Thyroid gland (tissue), 4 donors: ENCODE results near the gene ONECUT3. TPM values are rescaled to one million over a fixed set of nuclear protein-coding genes. Genes with fewer than 3 reads are reported as not detected.

Source experiments
- DNase-seq, 2 donors: peaks; one replicate each; pipeline ENCODE4 v3.0.0-alpha.2; 2019
- H3K27ac ChIP-seq, 3 donors: fragments of 200-600 bp; sonication (generic); 1 replicate in 2 of 3; 2 replicates in 1 of 3; pipeline ENCODE4 v1.5.1; 2016 to 2019; ENCODE audit warnings: mild to moderate bottlenecking in 1 of 3, moderate library complexity in 1 of 3
- H3K27me3 ChIP-seq: fragments of 200-600 bp; sonication (generic); one replicate; pipeline ENCODE4 v1.5.1; 2019
- H3K36me3 ChIP-seq, 2 donors: fragments of 200-600 bp; sonication (generic); one replicate each; pipeline ENCODE4 v1.5.1; 2016 to 2019
- H3K4me1 ChIP-seq, 2 donors: fragments of 200-600 bp; sonication (generic); one replicate each; pipeline ENCODE4 v1.5.1; 2017 to 2019
- H3K4me3 ChIP-seq, 3 donors: fragments of 200-600 bp; sonication (generic); replicated peaks in 1 of 3; 1 replicate in 2 of 3; 2 replicates in 1 of 3; pipeline ENCODE4 v1.5.1; 2016; ENCODE audit warnings: mild to moderate bottlenecking in 1 of 3
- H3K9me3 ChIP-seq: fragments of 200-600 bp; sonication (generic); one replicate; pipeline ENCODE4 v1.5.1; 2017
- POLR2A ChIP-seq, 2 donors: fragments of 450-650 bp; IDR thresholded peaks; one replicate each; pipeline ENCODE4 v1.6.1; 2017; ENCODE audit warnings: antibody characterized with exemption in 2 of 2, mild to moderate bottlenecking in 2 of 2, moderate library complexity in 1 of 2
- WGBS, 2 donors: methylation state at CpG; one replicate each; pipeline ENCODE4 v1.1.5; 2017; 5-methylcytosine and 5-hydroxymethylcytosine counted together
- intact Hi-C: fragments of 100-400 bp; cut with DNase I; formaldehyde crosslinking; loops from one replicate; pipeline ENCODE4 v1.15.1; 2023
- total RNA-seq, 4 donors: library from RNA; depleted of rRNA; stranded (reverse); fragments of >200 nt; gene quantifications; one replicate each; pipeline ENCODE4 v1.2.3, GENCODE V29; 2016
- TF ChIP-seq, protein P1 (sequence below), 6 experiments: fragments of 200-600 bp in 3 of 6; fragments of 450-650 bp in 3 of 6; sonication (generic) in 3 of 6; IDR thresholded peaks; one replicate each; pipeline ENCODE4 v1.5.1; 2016 to 2019; ENCODE audit warnings: antibody characterized with exemption in 6 of 6, mild to moderate bottlenecking in 2 of 6, inconsistent platforms in 1 of 6, moderate library complexity in 1 of 6

Gene ONECUT3
- total RNA-seq, 4 donors from 2014 or later: not detected

- Histone ChIP-seq H3K27ac (no peak overlapping the region), H3K9me3 (no peaks in the 10 kb centered on the region), H3K27me3 (peaks cover 47% of the 10 kb centered on the region), H3K4me1 (peaks cover 0 to 12% of the 10 kb centered on the region in 2 donors), H3K36me3 (no peaks in the 10 kb centered on the region), H3K4me3 (no peak overlapping the region)
- TF ChIP-seq, protein P1, sequence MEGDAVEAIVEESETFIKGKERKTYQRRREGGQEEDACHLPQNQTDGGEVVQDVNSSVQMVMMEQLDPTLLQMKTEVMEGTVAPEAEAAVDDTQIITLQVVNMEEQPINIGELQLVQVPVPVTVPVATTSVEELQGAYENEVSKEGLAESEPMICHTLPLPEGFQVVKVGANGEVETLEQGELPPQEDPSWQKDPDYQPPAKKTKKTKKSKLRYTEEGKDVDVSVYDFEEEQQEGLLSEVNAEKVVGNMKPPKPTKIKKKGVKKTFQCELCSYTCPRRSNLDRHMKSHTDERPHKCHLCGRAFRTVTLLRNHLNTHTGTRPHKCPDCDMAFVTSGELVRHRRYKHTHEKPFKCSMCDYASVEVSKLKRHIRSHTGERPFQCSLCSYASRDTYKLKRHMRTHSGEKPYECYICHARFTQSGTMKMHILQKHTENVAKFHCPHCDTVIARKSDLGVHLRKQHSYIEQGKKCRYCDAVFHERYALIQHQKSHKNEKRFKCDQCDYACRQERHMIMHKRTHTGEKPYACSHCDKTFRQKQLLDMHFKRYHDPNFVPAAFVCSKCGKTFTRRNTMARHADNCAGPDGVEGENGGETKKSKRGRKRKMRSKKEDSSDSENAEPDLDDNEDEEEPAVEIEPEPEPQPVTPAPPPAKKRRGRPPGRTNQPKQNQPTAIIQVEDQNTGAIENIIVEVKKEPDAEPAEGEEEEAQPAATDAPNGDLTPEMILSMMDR (IDR thresholded peaks at IDR 0.05): no peak
- TF ChIP-seq POLR2A (IDR thresholded peaks at IDR 0.05): no peak
- no CpG with 5 or more reads among the region's 105 CpGs for WGBS, 2 donors
- intact Hi-C loops: no loop called here
- no peak for DNase-seq
Measured at GRCh38 chr19:1754018-1754635, 821 bp downstream of the ONECUT3 start.

- H3K4me1 ChIP-seq: peaks cover 0 to 5% of the 10 kb centered on the region in 2 donors
- intact Hi-C loops: no loop called here
Measured at GRCh38 chr19:1754636-1755466, 1.5 kb downstream of the ONECUT3 start.

GRCh38 chr19:1755467-1756171 lies 2.3 kb downstream of the ONECUT3 start:
- Histone ChIP-seq H3K27ac (no peak overlapping the region), H3K27me3 (peaks cover 41% of the 10 kb centered on the region), H3K36me3 (no peaks in the 10 kb centered on the region), H3K9me3 (no peaks in the 10 kb centered on the region), H3K4me3 (no peak overlapping the region), H3K4me1 (no peaks in the 10 kb centered on the region)
- intact Hi-C loops: no loop called here
- 1 to 4% methylated on average over 26 to 42 of the region's 43 CpGs for WGBS, 2 donors
- no peak for DNase-seq
- no peak for TF ChIP-seq POLR2A (IDR thresholded peaks at IDR 0.05)
- TF ChIP-seq, protein P1 (IDR thresholded peaks at IDR 0.05): no peak

More at GRCh38 chr19:1754636-1755466, 1.5 kb downstream of the ONECUT3 start:
- 0 to 2% methylated on average over 5 to 29 of the region's 80 CpGs for WGBS, 2 donors
- Histone ChIP-seq H3K4me3 (no peak overlapping the region), H3K36me3 (no peaks in the 10 kb centered on the region), H3K27ac (no peak overlapping the region), H3K9me3 (no peaks in the 10 kb centered on the region), H3K27me3 (peaks cover 47% of the 10 kb centered on the region)
- no peak for TF ChIP-seq POLR2A (IDR thresholded peaks at IDR 0.05)
- TF ChIP-seq, protein P1 (IDR thresholded peaks at IDR 0.05): no peak
- no peak for DNase-seq

DNA sequence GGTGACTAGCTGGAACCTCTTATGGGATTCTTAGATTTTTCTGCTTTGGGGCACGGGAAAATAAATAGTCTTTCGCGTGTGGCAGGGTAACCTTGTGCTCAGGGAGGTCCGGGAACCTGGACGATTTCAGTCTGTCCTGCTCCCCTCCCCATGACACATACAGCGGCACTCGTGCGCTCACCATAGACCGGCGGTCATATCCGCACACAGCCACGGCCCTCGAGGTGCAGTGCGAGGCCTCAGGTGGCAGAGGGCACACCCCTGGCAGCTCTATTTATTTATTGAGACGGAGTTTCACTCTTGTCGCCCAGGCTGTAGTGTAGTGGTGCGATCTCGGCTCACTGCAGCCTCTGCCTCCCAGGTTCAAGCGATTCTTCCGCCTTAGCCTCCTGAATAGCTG lies 3.0 kb downstream of the ONECUT3 start:
- no peak overlapping the region for H3K27ac ChIP-seq
- WGBS, 2 donors: 6 to 9% methylated on average over 7 to 20 of the region's 20 CpGs
- no peaks in the 10 kb centered on the region for H3K36me3 ChIP-seq
- intact Hi-C loops: no loop called here
- H3K4me1 ChIP-seq: no peaks in the 10 kb centered on the region
- no peak for TF ChIP-seq POLR2A (IDR thresholded peaks at IDR 0.05)
- TF ChIP-seq, protein P1 (IDR thresholded peaks at IDR 0.05): no peak
- DNase-seq: no peak
- no peak overlapping the region for H3K4me3 ChIP-seq
- no peaks in the 10 kb centered on the region for H3K9me3 ChIP-seq
- H3K27me3 ChIP-seq: peaks cover 35% of the 10 kb centered on the region
